M059J (cell line): Measurements from ENCODE around the gene IPO9. TPM values are rescaled to one million over a fixed set of nuclear protein-coding genes. Genes with fewer than 3 reads are reported as not detected.

Source experiments
- DNase-seq: peaks from one replicate; pipeline ENCODE4 v3.0.0-alpha.2; 2012; ENCODE audit warnings: low read depth
- total RNA-seq: library from RNA; depleted of rRNA; stranded (reverse); fragments of >200 nt; shearing (Covaris generic); gene quantifications from 2 replicates; pipeline ENCODE4 v1.2.3, GENCODE V29; 2014; rRNA removed

Gene IPO9
- total RNA-seq, 1 experiment from 2014 or later: 43.9 TPM

DNA sequence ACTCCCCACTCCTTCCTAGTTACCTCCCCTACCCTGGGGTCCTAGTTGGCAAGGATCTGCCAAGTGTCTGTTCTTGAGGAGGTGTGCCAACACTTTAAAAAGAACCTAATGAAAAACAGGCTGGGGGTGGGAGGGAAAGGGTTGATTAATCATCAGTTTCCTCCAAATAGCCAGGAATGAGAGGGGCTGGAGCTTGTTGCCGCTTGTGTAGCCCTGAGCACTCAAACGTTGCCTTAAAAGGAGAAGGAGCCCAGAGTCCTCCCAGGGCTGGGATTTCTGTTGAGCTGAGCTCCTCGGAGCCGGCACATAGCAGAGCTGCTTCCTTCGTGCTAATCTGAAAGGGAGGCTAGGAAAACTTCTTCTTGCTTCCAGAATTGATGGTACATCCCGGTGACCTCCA lies 75.6 kb downstream of the IPO9 start:
- peak; percentile 94 for DNase-seq

DNA sequence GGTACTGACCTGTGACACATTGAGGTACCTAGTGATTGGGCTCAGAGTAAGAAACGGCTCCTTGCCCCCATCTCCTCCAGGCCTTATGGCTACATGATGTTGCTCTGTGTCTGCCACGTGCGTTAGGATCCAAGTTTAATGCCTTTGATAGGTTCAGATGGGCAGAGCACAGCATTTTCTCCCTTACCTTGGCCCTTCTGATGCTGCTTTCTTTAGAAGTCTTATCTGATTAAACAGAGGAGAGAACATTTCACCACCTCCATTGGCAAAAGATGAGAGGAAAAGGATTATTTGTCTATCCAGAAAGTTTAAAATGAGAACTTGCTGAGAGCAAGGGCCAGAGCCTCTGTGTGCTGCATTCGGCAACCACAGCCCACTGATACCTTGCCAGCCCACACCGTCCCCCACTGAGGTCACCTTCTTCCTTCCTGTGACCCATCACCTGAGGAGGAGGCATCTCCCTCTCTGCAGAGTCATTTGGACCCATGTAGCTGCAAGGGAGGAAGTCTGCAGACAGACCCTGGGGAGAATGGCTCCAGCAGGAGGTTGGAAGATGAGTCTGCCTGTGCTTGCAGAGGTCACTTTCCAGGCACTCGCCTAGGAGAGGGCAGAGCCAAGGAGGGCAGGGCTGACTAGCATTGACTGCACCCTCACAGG lies 76.4 kb downstream of the IPO9 start:
- no peak for DNase-seq

DNA sequence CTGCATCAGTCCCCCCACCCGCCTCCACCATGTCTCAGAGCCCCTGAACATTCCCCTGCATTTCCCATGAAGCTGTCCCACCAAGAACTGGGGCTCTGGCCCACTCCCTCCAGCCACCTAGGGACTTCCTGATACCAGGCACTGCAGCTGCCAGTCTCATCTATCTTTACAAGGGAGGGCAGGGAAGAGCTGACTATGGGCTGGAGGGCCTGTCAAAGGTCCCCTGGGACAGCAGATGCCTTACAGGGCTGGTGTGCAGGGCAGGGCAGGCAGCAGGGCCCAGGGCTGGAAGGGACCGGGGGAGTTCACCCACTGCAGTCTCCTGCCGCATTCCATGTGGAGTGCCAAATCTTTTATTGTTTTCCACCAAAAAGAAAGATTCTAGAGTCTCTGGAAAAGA lies 77.4 kb downstream of the IPO9 start:
- DNase-seq: no peak

DNA sequence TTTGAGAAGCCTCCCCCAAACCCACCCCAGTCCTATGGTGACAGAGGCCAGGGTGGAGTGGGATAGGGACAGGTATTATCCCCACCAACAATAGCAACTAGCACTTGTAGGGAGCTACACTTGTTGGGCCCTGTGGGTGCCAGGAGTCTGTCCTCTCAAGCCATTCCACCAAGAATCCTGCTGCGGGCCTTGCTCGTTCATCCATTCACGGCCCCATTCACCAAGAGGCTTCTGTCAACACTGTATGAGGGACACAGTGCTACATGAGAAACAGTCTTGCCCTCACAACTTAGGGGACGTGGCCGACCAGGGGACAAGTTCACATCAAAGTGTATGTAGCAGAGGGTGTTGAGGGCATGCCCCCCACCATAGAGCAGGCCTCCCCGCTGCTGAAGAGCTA lies 78.7 kb downstream of the IPO9 start:
- DNase-seq: no peak

DNA sequence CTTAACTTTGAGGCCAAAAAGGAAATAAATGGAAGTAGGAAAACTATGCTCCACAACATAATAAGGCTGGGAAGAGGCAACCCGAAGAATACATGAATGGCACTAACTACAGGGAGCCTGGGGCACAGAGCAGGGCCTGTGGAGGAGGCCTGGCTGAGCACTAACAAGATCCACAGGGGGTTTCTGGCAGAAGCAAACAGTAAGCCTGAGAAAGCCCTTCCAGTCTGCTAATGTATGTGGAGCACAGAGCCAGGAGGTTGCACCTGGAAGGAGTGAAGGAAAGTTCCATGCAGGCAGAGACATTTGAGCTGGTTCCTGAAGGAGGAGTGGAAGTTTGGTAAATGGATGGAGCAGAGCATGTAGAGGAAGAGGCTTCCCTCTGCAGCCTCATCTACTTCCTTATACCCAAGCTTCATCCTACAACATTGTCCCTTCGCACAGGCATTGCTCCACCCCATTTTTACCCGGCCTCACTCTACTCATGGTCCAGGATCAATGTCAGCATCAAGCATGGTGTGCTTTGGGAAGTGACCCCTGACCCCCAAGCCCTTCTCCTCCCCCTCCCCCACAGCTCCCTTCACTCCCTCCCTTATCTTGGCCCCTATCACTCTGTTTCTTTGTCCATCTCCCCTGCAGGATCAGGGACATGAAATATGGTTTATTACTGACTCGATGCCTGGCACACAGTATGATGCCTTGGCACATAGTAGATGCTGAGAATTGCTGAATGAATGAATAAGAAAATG lies 83.0 kb downstream of the IPO9 start:
- DNase-seq: no peak

DNA sequence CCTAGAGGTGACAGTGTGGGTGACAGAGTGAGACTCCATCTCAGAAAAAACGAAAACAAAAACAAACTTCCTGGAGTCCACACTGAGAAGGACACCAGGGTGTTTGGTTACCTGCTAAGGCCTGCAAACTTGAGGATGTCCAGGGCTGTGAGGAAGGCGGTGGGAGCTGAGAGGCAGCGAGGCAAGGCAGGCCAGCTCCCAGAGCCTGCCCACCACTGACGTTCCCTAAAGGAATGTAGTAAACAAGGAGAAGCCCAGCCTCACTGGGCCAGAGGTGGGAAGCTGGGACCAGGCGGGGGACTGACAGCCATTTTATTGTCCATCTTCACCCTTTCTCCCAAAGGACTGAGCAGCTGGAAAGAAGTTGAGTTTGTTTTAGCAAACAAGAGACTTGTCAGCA lies 83.9 kb downstream of the IPO9 start:
- DNase-seq: no peak

DNA sequence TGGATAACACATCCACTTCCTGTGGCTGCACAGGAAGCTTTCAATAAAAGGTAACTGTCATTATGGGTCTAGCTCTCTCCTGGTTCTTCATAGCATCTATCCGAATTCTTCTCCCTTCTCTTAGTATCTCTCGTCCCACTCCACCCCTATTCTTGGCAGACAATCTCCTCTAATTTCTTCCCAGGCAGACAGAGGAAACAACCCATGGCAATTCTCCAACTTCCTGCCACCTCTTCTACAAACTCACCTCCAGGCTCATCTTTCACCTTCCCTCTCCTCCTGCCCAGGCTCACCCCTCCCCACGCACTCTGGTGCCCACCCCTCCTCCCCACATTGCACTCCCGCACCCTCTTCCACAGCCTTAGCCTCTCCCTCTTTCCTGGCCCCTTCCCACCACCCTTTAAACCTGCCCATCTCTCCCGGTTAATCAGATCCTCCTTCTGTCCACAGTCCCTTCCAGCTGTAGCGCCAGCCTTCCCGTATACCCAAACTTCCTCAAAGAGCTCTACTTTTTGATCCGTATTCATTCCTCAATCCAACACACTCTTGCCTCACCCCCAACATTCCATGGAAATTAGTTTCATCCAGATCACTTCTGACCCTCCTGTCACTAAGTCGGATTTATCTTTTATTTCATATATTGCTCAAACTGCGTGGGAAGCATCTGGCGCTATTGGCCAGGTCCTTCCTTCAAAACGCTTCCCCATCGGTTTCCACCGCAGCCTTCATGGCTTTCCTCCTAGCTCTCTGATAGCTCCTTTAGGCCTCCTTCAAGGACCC lies 85.7 kb downstream of the IPO9 start:
- no peak for DNase-seq

DNA sequence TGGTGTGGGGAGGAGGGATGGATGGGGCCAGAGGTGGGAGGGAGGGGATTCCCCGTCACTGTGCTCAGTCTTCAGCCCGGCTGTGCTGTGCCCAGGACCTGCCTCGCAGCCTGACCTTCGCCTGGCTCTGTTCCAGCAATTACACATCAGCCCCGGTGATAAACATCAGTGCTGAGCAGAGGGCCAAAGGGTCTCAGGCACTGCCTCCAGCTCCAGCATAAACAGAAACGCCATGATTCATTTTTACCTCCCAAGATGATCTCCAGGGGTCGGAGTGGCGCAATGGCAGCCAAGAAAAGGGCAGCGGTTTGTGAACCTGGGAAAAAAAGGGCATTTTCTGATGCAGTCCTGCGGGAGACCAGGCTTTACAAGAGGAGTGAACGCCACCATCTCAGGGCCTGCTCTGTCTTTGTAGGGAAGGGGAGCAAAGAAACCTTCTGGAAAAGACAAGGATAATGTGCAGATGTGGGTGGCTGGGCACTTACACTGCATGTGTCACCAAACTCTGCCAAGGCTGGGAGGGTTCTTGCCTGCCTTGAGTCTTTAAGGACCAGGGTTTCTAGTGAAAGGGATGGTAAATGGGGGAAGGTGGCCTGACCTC lies 87.8 kb downstream of the IPO9 start:
- peak; percentile 98 for DNase-seq

DNA sequence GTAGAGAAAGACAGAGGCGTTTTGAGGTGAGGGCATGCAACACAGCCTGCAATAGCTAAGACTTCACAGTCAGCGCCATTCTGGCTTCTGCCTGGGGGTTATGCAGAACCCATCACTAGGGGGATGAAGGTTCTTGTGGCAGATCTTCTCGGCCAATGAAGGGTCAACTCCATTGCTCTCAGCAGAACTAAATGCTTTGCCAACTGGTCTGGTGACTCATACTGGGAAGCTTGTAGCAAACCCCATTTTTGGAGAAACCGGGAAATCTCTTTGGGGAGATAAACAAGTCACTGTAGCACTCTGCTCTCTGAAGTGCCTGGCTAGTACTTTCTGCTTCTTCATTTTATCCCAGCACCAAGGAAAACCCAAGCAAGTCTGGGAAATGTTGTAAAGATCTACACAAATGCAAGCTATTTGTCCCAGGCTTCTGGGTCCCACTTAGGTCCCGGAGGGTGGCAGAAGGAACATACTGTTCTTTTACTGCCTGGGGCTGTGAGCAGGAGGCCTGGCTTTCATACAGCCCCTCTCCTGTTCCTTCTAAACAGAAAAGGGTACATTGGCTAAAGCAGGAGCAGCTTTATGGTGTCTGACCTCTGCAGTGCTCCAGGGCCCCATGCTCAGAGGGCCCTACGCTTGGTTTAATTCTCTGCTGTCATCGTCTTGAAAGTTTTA lies 88.5 kb downstream of the IPO9 start:
- peak; percentile 96 for DNase-seq

DNA sequence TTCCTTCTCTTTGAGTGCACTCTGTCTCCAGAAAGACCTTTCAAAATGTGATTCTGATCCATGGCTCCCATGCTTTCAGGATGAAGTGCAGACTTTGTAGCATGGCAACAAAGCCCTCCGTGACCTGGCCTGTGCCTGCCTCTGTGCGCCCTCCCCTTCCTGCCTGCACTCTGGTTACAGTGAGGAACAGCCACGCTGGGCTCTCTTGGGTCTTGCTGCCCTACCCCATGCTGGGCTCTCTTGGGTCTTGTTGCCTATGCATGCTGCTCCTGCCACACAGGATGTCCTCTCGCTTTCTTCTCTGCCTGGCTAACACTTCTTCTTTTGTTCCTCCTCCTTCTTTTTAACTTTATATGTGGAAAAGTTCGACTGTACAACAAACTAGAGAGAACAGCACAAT lies 89.4 kb downstream of the IPO9 start:
- DNase-seq: no peak

DNA sequence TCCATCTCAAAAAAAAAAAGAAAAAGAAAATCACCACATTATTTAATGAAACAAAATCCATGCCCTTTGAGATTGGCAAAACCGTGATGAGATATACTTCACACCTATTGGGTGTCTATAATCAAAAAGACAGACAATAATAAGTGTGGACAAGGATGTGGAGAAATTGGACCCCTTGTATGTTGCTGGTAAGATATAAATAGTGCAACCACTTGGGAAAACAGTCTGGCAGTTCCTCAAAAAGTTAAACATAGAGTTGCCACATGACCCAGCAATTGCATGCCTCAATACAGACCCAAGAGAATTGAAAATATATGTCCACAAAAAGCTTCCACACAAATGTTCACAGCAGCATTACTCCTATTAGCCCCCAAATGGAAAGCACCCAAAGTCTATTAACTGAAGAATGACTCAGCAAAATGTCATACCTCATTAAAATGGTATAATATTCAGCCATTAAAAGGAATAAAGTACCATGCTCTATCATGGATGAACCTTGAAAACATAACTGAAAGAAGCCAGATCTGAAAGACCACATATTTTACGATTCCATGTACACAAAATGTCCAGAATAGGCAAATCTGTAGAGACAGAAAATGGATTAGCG lies 93.1 kb downstream of the IPO9 start:
- DNase-seq: no peak

DNA sequence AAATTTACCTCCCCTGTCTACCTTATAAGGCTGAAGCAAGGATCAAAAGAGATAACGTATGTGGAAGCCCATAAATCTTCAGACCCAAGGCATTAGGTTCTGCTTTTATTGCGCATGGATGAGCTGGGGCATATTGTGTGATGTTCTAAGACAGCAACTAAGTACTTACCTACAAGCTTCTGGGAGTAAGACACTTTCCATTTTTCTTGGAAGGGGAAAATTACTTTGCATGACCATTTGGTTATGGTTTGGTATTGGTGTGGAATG lies 96.3 kb downstream of the IPO9 start:
- DNase-seq: no peak

DNA sequence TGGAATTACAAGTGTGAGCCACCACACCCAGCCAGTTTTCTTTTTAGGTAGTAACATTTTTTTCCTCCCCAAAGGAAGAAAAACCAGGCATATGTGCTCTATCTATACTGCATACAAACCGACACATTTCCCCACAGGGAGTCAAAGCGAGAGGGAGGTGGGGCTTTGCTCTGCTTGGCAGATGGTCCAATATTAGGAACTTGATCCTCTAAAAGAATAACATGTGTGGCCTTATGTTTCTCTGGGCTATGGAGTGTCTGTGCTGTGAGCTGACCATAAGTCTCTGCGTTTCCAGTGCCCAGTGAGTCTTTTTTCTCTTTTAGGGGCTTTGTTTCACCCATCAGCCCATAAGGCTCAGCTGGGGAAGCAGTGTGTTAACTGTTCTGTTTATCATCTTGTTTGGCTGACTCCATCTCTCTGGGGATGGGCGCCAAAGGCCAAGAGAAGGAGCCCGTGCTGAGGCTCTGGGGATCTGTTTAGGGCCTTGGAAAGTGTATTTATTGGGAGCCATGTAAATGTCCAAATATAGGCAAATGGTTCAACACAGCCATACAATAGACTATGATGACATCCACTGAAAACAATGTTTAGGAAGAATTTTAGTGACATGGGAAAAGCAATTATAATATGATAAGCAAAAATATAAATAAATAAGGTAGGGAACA lies 97.2 kb downstream of the IPO9 start:
- no peak for DNase-seq

DNA sequence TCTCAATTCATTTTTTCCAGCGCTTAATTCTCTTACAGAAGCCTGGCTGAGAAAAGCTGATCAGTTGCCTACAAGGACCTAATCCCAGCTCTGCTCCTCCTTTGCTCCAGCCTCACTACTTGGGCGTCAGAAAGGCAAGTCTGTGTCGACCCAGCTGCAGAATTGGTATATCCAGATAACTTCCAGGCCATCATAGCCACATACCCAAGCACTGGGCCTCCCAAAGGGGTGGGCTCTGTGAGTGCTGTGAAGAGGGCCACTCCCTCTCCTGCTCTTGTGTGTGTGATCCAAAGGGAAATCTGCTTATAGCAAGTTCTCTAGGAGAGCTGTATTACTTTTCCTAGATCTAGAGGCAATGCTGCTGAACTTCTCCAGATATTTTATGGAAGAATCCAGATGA lies 99.3 kb downstream of the IPO9 start:
- no peak for DNase-seq

DNA sequence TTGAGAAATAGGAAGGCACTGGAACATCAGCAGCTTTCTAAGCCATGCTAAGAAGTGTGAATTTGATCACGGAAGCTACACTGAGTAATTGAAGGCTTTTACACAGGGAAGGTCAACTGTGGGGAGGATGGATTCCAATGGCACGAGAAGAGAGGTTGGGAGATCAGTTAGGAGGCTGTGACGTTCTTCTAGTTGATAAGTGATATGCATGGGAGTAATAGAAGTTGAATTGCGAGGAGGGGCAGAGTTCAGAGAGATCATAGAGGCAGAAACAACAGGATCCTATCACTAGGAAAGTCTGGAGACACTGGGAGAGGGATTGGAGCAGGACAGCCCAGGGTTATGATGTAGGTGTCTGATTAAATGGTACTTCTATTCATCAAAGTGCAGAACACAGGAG lies 101.2 kb downstream of the IPO9 start:
- no peak for DNase-seq

DNA sequence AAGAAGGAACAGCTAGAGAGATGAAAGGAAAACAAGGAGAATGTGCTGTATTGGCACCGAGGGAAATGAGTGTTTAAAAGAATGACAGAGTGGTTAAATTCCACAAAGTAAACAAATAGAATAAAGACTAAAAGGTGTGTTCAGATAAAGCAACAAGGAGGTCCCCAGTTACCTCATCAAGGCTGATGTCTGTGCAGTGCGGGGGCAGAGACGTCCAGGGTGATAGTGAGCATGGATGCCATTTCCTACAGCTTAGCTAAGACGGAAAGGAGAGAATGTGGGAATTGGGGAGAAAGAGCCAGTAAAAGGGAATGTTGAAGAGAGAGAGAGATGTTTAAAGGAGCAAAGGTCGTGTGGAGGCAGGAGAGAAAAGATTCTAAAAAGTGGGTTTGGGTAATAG lies 101.8 kb downstream of the IPO9 start:
- no peak for DNase-seq

Other genes with a start within 250 kb of the IPO9 start
- 63.9 and 64.2 TPM in 2 replicates for gene SHISA4, start 59.7 kb downstream of the IPO9 start, total RNA-seq
- 4.7 and 6.0 TPM in 2 replicates for gene LMOD1, start 117.4 kb downstream of the IPO9 start, total RNA-seq
- gene TIMM17A, start 126.3 kb downstream of the IPO9 start, total RNA-seq: 85.0 and 113 TPM in 2 replicates
- 76.3 and 119 TPM in 2 replicates for gene RNPEP, start 153.5 kb downstream of the IPO9 start, total RNA-seq
- gene ELF3, start 181.4 kb downstream of the IPO9 start, total RNA-seq: 0.15 and 2.3 TPM in 2 replicates